ENCODE results near the gene KTN1.

Gene KTN1

DNA sequence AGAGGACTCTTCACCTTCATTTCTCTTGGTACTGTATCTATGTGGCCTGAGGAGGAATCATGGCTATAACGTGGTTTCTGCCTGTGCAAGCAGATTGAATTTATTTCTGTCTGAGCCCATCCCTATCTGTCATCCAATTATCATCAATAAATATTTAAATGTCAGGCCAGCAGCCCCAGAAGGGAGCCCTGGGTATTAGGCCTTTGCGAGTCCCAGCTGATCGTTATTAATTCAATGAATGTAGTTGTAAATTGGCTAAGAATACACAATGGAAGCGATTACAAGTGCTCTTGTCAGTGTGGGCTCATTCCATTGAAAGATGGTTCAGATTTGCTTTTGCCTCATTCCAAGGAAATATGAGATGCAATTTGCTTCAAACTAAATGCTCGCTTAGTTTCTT lies 142.0 kb downstream of the KTN1 start:
- ChIA-PET POLR2A (no interaction called here), CTCF (interaction anchor here (1.0 to 3.3 kb wide), 3 partner anchors 11 to 753 kb away, joined by 3 to 28 read pairs (median 3); no protein-coding TSS in a partner anchor)
- no peak for TF ChIP-seq CTCF (IDR thresholded peaks at IDR 0.05; ENCODE audit: insufficient read depth, low read length, missing control alignments)

DNA sequence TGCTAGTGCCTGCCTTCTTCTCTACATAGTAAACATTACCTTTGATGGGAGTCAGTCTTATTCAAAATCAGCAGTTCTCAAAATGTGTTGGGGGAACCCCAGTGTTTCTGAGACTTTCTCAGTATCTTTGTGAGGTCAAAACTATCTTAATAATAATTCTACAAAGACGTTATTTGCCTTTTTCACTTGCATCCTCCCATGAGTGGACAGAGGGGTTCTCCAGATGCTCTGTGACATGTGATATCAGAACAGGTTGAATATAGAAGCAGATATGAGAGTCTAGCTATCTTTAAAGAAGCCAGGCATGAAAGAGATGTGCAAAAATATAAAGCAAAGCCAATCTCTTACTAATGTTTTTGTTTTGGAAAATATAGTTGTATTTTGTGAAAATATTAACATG lies 144.7 kb downstream of the KTN1 start:
- no peak overlapping the region for H3K4me3 ChIP-seq (ENCODE audit: low read depth, low read length)
- DNase-seq (ENCODE audit: low read depth, low spot score), result no peak
- no peak for TF ChIP-seq CTCF (IDR thresholded peaks at IDR 0.05; ENCODE audit: insufficient read depth, low read length, missing control alignments)
- ChIA-PET POLR2A (no interaction called here), CTCF (interaction anchor here (0.7 to 2.7 kb wide), 4 partner anchors 12 to 695 kb away, joined by 3 to 14 read pairs (median 4); no protein-coding TSS in a partner anchor)

More for the DNA sequence above, 142.0 kb downstream of the KTN1 start:
- no peak overlapping the region for H3K4me3 ChIP-seq (ENCODE audit: low read depth, low read length)
- DNase-seq (ENCODE audit: low read depth, low spot score), result no peak

GRCh38 chr14:55730592-55731310 lies 150.7 kb downstream of the KTN1 start:
- DNase-seq (ENCODE audit: low read depth, low spot score), result no peak
- TF ChIP-seq CTCF (IDR thresholded peaks at IDR 0.05; ENCODE audit: insufficient read depth, low read length, missing control alignments), result no peak
- no peak overlapping the region for H3K4me3 ChIP-seq (ENCODE audit: low read depth, low read length)
- ChIA-PET POLR2A (no interaction called here), CTCF (interaction anchor here (1.0 to 4.6 kb wide), 12 partner anchors 8 to 754 kb away, joined by 3 to 52 read pairs (median 8); no protein-coding TSS in a partner anchor)

- no peak for DNase-seq (ENCODE audit: low read depth, low spot score)
- TF ChIP-seq CTCF (IDR thresholded peaks at IDR 0.05; ENCODE audit: insufficient read depth, low read length, missing control alignments), result no peak
- ChIA-PET POLR2A (no interaction called here), CTCF (interaction anchor here (0.8 to 4.6 kb wide), 19 partner anchors 9 to 759 kb away, joined by 3 to 52 read pairs (median 6); no protein-coding TSS in a partner anchor)
- H3K4me3 ChIP-seq (ENCODE audit: low read depth, low read length), result no peak overlapping the region
These were observed 151.4 kb downstream of the KTN1 start for GRCh38 chr14:55731311-55731872.

- DNase-seq (ENCODE audit: low read depth, low spot score), result no peak
- peak; percentile 56 for TF ChIP-seq CTCF (IDR thresholded peaks at IDR 0.05; ENCODE audit: insufficient read depth, low read length, missing control alignments)
- no peak overlapping the region for H3K4me3 ChIP-seq (ENCODE audit: low read depth, low read length)
- ChIA-PET POLR2A (no interaction called here), CTCF (interaction anchor here (0.8 to 4.6 kb wide), 22 partner anchors 9 to 758 kb away, joined by 3 to 52 read pairs (median 6); no protein-coding TSS in a partner anchor)
These were observed 152.0 kb downstream of the KTN1 start for GRCh38 chr14:55731881-55732498.

DNA sequence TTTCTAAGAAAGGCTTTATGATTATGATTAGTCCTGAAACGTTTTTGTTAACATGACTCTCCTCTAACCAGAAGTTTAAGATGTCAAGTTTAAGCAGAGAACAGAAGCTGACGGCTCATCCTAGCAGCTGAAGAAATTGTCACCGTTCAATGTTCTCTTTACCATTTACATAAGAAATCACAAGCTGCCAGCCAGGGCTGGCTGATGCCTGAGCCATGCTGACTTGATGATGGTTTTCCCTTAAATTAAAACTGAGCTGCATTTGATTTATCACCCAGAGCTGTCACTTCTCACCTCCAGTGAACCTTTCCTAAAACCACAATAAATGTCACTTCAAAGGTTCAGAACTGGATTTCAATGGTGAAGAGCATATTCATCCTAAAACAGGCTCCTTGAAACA lies 153.6 kb downstream of the KTN1 start:
- ChIA-PET CTCF (interaction anchor here (0.6 to 4.6 kb wide), 15 partner anchors 10 to 758 kb away, joined by 3 to 52 read pairs (median 5); partner anchors contain the start of gene PELI2), POLR2A (no interaction called here)
- no peak for DNase-seq (ENCODE audit: low read depth, low spot score)
- no peak for TF ChIP-seq CTCF (IDR thresholded peaks at IDR 0.05; ENCODE audit: insufficient read depth, low read length, missing control alignments)
- no peak overlapping the region for H3K4me3 ChIP-seq (ENCODE audit: low read depth, low read length)

Data from AG04449 (cell line).